HepG2 (cell line): ENCODE measurements around the gene ZNF865. TPM values are rescaled to one million over a fixed set of nuclear protein-coding genes. Genes with fewer than 3 reads are reported as not detected.
A peak's percentile ranks its signal among the peaks of the same experiment; 100 is the strongest.

Experiments used
- ARNT2 ChIP-seq: sonication (generic); formaldehyde crosslinking; IDR thresholded peaks from 2 replicates; pipeline ENCODE4 v1.8.0; 2022; ENCODE audit warnings: mild to moderate bottlenecking, low read depth, missing genetic modification reagents, moderate library complexity
- FOXM1 ChIP-seq: sonication (generic); formaldehyde crosslinking; IDR thresholded peaks from 2 replicates; pipeline ENCODE4 v1.5.0; 2020; ENCODE audit warnings: missing genetic modification reagents
- JUNB ChIP-seq: sonication (generic); formaldehyde crosslinking; IDR thresholded peaks from 2 replicates; pipeline ENCODE4 v1.8.0; 2022; ENCODE audit warnings: missing genetic modification reagents, mild to moderate bottlenecking, borderline replicate concordance
- ZNF260 ChIP-seq: sonication (generic); formaldehyde crosslinking; IDR thresholded peaks from 2 replicates; pipeline ENCODE4 v1.4.0; 2020; ENCODE audit warnings: missing genetic modification reagents, low read depth, mild to moderate bottlenecking, borderline replicate concordance
- ZNF446 ChIP-seq: sonication (generic); formaldehyde crosslinking; IDR thresholded peaks from 2 replicates; pipeline ENCODE4 v1.5.0; 2020; ENCODE audit warnings: mild to moderate bottlenecking, missing genetic modification reagents
- ZNF607 ChIP-seq: sonication (generic); formaldehyde crosslinking; IDR thresholded peaks from 2 replicates; pipeline ENCODE4 v1.5.1; 2020; ENCODE audit warnings: missing genetic modification reagents, mild to moderate bottlenecking, borderline replicate concordance
- polyA plus RNA-seq, 8 experiments: library from polyadenylated mRNA; depleted of rRNA in 3 of 8; stranded (reverse) in 7 of 8; unstranded in 1 of 8; fragments of >200 nt; fragmentation: Illumina TruSeq in 4 of 8; extraction: Trizol in 4 of 8; gene quantifications; 2 replicates each; pipeline versions ENCODE4 v1.2.1 to v1.2.3, GENCODE V29; 2011 to 2016; ENCODE audit warnings: low read depth in 4 of 8, missing spikeins in 1 of 8, mixed read lengths in 1 of 8; ENCODE audit not compliant: insufficient read depth in 1 of 8
- total RNA-seq, 5 experiments: library from RNA; depleted of rRNA; stranded (reverse); fragments of >200 nt; fragmentation: Illumina TruSeq; extraction: Trizol; gene quantifications; 2 replicates each; pipeline ENCODE4 v1.2.3, GENCODE V29; 2016; ENCODE audit warnings: low read depth in 1 of 5
- TF ChIP-seq, protein P1 (sequence below): sonication (generic); formaldehyde crosslinking; IDR thresholded peaks from 2 replicates; pipeline ENCODE4 v1.4.0; 2020; ENCODE audit warnings: mild to moderate bottlenecking, missing genetic modification reagents
- TF ChIP-seq, protein P2 (sequence below): fragments of 450-650 bp; IDR thresholded peaks from 2 replicates; pipeline ENCODE4 v1.6.1; 2016
- TF ChIP-seq, protein P3 (sequence below), 2 experiments: sonication (generic) in 1 of 2; formaldehyde crosslinking in 1 of 2; IDR thresholded peaks; 2 replicates each; pipeline versions ENCODE4 v1.6.1 to v1.9.0; 2014 to 2022; ENCODE audit warnings: antibody characterized with exemption in 1 of 2, borderline replicate concordance in 1 of 2, inconsistent platforms in 1 of 2, low read depth in 1 of 2, missing genetic modification reagents in 1 of 2

Gene ZNF865
- total and polyA plus RNA-seq, 2 of the 13 experiments (the other 11 are each of a cell fraction or from before 2014, with no cell fraction given): 0.93 to 1.0 TPM

DNA sequence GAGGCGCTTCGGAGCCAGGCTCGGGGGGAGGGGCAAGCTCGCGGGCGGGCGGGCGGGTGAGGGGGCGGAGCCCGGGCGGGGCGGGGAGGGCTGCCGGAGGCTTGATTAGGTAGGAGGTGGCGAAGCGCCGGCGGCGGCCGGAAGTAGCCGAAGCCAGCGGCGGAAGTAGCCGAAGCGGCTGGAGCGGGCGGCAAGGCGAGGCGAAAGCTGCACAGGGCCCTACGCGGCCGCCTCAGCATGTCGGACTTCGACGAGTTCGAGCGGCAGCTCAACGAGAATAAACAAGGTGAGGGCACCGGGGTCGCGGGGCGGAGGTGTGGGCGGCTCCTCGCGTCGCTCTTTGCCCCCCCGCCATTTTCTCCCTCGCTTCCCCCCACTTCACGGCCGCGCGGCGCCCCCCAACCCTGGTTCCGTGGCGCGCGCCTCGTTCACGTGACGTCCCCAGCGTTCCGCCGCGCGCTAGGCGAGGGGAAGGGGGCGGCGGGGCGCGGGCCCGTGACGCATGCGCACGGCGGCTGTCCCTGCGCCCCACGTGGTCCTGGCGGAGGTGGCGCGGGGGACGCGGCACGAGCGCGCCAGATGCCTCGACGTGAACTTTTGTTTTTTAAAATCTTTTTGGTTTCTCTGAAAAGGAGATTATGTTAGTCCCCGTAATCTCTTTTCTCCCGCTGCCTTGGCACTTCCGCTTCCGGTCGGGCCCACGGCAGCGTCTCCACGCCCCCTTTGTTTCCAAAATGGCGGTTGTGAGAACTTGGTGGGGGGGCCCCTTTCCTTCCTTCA, 49.6 kb downstream of the ZNF865 start, which contains the start of gene U2AF2 (continued):
- TF ChIP-seq, protein P1, sequence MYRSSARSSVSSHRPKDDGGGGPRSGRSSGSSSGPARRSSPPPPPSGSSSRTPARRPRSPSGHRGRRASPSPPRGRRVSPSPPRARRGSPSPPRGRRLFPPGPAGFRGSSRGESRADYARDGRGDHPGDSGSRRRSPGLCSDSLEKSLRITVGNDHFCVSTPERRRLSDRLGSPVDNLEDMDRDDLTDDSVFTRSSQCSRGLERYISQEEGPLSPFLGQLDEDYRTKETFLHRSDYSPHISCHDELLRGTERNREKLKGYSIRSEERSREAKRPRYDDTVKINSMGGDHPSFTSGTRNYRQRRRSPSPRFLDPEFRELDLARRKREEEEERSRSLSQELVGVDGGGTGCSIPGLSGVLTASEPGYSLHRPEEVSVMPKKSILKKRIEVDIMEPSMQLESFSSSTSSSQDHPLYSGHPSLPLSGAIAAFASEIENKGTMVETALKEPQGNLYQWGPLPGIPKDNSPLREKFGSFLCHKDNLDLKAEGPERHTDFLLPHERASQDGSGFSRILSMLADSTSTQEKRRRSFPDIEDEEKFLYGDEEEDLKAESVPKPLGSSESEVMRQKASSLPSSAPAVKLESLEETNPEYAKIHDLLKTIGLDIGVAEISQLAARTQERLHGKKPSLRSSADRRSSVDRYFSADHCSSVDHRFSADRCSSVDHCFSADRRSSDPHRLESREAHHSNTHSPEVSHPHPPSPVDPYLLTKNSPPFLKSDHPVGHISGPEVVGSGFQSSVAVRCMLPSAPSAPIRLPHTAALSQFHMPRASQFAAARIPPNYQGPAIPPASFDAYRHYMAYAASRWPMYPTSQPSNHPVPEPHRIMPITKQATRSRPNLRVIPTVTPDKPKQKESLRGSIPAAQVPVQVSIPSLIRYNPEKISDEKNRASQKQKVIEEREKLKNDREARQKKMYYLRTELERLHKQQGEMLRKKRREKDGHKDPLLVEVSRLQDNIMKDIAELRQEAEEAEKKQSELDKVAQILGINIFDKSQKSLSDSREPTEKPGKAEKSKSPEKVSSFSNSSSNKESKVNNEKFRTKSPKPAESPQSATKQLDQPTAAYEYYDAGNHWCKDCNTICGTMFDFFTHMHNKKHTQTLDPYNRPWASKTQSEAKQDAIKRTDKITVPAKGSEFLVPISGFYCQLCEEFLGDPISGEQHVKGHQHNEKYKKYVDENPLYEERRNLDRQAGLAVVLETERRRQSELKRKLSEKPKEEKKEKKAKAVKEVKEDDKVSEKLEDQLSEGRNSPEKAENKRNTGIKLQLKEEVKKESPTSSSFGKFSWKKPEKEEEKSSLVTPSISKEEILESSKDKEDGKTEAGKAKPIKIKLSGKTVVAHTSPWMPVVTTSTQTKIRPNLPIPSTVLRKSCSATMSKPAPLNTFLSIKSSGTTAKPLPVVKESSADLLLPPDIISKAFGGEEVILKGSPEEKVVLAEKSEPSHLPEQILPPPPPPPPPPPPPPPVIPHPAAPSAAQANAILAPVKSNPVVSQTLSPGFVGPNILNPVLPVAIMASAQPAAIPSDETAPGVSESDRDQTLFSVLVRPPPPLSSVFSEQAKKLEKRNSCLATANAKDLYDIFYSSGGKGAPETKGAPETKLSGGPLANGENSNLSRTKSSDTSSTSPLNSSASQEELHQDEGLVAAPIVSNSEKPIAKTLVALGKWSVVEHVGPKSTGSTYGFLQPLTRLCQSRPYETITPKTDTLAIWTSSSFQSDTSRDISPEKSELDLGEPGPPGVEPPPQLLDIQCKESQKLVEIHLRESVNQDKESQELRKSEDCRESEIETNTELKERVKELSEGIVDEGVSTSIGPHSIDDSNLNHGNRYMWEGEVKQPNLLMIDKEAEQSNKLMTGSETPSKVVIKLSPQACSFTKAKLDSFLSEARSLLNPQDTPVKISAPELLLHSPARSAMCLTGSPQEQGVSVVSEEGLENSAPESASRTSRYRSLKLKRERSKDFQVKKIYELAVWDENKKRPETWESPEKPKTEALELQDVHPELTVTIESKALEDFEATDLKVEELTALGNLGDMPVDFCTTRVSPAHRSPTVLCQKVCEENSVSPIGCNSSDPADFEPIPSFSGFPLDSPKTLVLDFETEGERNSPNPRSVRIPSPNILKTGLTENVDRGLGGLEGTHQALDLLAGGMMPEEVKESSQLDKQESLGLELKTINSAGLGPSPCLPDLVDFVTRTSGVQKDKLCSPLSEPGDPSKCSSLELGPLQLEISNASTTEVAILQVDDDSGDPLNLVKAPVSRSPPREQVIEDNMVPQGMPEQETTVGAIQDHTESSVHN (CRISPR knock-in tag): no peak
- TF ChIP-seq, protein P2, sequence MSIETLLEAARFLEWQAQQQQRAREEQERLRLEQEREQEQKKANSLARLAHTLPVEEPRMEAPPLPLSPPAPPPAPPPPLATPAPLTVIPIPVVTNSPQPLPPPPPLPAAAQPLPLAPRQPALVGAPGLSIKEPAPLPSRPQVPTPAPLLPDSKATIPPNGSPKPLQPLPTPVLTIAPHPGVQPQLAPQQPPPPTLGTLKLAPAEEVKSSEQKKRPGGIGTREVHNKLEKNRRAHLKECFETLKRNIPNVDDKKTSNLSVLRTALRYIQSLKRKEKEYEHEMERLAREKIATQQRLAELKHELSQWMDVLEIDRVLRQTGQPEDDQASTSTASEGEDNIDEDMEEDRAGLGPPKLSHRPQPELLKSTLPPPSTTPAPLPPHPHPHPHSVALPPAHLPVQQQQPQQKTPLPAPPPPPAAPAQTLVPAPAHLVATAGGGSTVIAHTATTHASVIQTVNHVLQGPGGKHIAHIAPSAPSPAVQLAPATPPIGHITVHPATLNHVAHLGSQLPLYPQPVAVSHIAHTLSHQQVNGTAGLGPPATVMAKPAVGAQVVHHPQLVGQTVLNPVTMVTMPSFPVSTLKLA: peak; percentile 65
- no peak for TF ChIP-seq FOXM1 (CRISPR knock-in tag)
- TF ChIP-seq ZNF607 (CRISPR knock-in tag): peak; percentile 87
- TF ChIP-seq ZNF446: peak; percentile 92
- TF ChIP-seq JUNB (CRISPR knock-in tag): 0 out of 2 replicates have a peak, but pooled peaks have one; percentile 25
- TF ChIP-seq, protein P3, sequence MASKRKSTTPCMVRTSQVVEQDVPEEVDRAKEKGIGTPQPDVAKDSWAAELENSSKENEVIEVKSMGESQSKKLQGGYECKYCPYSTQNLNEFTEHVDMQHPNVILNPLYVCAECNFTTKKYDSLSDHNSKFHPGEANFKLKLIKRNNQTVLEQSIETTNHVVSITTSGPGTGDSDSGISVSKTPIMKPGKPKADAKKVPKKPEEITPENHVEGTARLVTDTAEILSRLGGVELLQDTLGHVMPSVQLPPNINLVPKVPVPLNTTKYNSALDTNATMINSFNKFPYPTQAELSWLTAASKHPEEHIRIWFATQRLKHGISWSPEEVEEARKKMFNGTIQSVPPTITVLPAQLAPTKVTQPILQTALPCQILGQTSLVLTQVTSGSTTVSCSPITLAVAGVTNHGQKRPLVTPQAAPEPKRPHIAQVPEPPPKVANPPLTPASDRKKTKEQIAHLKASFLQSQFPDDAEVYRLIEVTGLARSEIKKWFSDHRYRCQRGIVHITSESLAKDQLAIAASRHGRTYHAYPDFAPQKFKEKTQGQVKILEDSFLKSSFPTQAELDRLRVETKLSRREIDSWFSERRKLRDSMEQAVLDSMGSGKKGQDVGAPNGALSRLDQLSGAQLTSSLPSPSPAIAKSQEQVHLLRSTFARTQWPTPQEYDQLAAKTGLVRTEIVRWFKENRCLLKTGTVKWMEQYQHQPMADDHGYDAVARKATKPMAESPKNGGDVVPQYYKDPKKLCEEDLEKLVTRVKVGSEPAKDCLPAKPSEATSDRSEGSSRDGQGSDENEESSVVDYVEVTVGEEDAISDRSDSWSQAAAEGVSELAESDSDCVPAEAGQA (IDR thresholded peaks at IDR 0.05; ENCODE audit: low read depth): peak; percentile 74
- TF ChIP-seq, protein P3 (CRISPR knock-in tag; IDR thresholded peaks at IDR 0.05; ENCODE audit: borderline replicate concordance): no peak
- TF ChIP-seq ZNF260 (CRISPR knock-in tag): no peak
- TF ChIP-seq ARNT2 (CRISPR knock-in tag): peak; percentile 48
